Occipital lobe (tissue), 2 donors: Measurements from ENCODE around the gene SEM1. TPM values are rescaled to one million over a fixed set of nuclear protein-coding genes. Genes with fewer than 3 reads are reported as not detected.
"Not testable (repeated sequence)": the region's sequence is repeated elsewhere in the genome, so short reads cannot be mapped to it uniquely, and the experiment has no call there.

ENCODE experiments used
- DNase-seq: peaks from one replicate; lab custom pipeline; 2025; lab: John Stamatoyannopoulos, UW
- total RNA-seq: library from RNA; depleted of rRNA; stranded (reverse); fragments of >200 nt; gene quantifications from one replicate; pipeline ENCODE4 v1.2.3, GENCODE V29; 2014

The SEM1 gene
- 22.0 TPM for total RNA-seq

- peak; percentile 79 for DNase-seq
Observed at GRCh38 chr7:96709381-96710228, at the start of gene SEM1. SEM1 (minus strand) TSS chr7:96709846; CDS start chr7:96709763, 83 bp downstream.

DNA sequence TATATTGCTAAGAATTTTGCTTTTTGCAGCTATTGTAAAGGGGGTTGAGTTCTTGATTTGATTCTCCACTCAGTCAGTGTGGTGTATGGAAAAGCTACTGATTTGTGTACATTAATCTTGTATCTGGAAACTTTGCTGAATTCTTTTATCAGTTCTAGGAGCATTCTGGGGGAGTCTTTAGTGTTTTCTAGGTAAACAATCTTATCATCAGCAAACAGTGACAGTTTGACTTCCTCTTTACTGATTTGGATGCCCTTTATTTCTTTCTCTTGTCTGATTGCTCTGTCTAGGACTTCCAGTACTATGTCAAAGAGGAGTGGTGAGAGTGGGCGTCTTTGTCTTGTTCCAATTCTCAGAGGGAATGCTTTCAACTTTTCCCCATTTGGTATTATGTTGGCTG lies 48.2 kb upstream of the SEM1 start:
- not testable (repeated sequence) for DNase-seq

DNA sequence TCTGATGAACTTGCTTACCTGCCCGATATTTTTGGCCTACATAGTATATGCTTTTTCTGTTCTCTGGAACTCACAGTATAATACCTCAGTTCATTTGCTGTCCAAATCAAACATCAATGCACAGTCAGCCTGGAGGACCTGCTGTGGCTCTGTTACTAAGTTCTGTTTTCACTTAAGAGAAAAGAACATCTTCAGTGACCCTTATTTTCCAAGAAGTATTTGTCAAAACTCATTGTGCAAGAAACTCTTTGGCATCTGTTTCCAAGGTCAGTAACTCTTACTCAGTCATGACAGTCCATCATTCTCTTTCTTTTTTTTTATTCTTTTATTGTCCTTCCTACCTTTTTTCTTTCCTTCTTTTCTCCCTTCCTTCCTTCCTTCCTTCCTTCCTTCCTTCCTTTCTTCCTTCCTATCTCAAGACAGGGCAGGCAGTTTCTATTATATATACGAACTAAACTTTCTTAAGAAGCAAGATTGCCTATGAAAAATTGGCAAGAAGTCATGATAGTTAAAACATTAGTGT lies 37.8 kb upstream of the SEM1 start:
- no peak for DNase-seq

DNA sequence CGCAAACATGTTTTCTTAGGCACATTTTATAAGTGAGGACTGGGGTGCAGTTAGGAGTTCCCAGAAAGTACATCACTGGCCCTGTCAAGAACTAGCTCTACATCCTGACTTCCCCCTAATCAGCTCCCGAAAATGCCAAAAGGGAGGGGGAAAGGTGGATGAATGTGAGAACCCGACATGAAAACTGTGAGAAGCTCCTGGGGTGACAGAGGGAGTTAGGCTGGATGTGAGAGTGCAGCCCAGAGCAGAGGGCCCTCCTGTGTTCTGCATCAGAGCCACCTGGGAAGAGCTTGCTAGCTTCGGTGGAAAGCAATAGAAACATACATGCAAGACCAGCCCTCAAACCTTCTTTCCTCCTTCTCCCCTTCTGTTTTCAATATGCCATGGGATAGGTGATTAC lies 30.5 kb upstream of the SEM1 start:
- no peak for DNase-seq

GRCh38 chr7:96739609-96740008 lies 30.0 kb upstream of the SEM1 start:
- DNase-seq: no peak

DNA sequence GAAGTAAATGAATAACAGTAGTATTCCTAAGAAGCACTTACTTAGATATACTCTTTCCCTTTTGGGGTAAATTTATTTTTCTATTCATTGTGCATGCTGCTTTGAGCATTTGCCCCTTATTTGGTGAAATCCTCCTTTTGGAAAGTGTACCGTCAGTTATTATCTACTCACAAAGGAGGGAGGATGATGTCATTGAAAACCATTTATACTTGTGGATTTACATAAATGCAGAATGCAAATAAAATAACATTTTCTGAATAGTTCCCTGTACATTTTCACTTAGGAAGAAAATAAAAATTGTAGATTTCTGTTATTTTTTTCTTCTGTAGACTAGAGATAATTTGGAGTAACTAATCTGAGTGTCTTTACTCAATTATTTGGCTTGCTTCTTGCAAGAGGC lies 29.5 kb upstream of the SEM1 start:
- no peak for DNase-seq

GRCh38 chr7:96738705-96739104 lies 29.1 kb upstream of the SEM1 start:
- DNase-seq: no peak

DNA sequence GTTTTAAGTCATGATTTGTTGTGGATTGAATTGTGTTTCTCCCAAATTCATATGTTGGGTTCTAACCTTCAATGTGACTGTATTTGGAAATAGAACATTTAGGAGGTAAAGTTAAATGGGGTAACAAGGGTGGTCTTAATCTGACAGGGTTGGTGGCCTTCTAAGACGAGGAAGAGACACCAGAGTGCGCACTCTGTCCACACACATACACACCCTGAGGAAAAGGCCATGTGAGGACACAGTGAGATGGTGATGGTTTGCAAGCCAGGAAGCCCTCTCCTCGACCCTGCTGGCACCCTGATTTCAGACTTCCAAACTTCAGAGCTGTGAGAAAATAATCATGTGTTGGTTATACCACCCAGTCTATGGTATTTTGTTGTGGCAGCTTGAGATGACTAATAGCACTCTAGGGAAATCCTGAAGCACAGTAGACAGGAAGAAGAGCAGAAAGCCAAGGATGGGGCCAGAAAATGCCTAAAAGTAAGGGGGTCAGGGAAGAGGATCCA lies 28.0 kb upstream of the SEM1 start:
- no peak for DNase-seq

GRCh38 chr7:96734343-96734742 lies 24.7 kb upstream of the SEM1 start:
- no peak for DNase-seq

DNA sequence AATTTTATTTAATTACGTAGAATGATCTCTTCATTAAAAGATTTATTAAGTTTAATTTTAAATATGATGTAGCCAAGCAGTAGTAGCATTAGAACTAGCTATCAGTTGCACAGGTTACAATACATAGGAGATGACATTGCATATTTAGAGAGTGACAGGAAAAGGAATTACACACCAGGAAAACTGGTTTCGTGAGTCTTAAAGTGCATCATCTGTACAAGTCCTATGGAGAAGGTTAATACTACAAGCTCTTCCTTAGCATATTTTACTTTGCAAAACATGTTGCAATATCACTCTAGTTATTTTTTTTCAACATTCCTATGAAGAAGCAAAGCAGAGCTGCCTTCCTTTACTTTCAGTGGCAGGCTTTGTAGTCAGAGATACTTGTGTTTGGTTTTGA lies 20.2 kb upstream of the SEM1 start:
- DNase-seq: no peak

- DNase-seq: no peak
Observed at GRCh38 chr7:96728139-96728538, 18.5 kb upstream of the SEM1 start.

DNA sequence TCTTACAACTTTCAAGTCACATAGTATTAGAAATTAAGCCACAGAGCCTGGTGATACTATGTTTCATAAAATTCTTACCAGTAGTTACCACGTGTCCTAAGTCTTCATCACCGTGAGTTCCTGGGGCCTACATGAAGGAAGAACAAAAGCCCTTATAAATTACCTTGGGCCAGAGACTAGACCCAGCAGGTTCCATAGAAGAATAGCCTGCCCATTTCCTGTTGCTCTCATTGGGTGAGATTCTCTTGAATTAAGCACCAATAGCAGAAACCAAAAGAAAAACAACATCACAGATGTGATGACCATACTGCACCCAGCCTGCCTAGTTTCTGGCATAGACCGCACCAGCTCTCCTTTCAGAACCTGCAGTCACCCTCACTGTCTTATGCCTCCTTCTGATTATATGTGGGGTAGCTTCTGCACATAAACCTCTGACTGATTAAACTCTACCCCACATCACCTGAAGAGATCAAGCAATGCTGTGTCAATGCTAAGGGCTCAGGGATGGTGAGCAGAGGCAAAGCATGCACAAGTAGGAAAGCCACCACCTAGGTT lies 18.0 kb upstream of the SEM1 start:
- DNase-seq: no peak

DNA sequence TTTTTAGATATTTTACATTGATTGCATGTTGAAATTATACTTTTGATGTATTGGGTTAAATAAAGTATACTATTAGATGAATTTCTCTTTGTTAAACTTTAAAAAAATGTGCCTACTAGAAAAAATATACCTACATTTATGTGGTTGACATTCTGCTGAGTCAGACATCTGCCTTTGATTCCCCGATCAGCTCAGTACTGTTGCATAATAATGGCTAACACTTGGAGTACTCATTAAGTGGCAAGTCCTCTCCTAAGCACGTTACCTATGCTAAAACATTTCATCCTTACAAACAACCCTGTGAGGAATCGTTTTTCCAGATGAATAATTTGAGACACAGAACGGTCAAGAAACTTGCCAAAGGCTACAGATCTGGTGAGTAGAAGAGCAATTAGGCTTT lies 14.0 kb upstream of the SEM1 start:
- no peak for DNase-seq

DNA sequence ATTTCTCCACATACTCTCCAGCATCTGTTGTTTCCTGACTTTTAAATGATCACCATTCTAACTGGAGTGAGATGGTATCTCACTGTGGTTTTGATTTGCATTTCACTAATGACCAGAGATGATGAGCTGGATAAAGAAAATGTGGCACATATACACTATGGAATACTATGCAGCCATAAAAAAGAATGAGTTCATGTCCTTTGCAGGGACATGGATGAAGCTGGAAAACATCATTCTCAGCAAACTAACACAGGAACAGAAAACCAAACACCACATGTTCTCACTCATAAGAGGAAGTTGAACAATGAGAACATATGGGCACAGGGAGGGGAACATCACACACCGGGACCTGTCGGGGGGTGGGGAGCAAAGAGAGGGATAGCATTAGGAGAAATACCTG lies 13.3 kb upstream of the SEM1 start:
- DNase-seq: not testable (repeated sequence)

GRCh38 chr7:96720843-96721242 lies 11.2 kb upstream of the SEM1 start:
- no peak for DNase-seq

- no peak for DNase-seq
Observed at GRCh38 chr7:96719164-96719563, 9.5 kb upstream of the SEM1 start.

GRCh38 chr7:96718107-96719003 lies 8.7 kb upstream of the SEM1 start:
- no peak for DNase-seq

GRCh38 chr7:96713037-96713436 lies 3.4 kb upstream of the SEM1 start:
- no peak for DNase-seq

GRCh38 chr7:96710544-96710943 lies 898 bp upstream of the SEM1 start:
- DNase-seq: no peak

DNA sequence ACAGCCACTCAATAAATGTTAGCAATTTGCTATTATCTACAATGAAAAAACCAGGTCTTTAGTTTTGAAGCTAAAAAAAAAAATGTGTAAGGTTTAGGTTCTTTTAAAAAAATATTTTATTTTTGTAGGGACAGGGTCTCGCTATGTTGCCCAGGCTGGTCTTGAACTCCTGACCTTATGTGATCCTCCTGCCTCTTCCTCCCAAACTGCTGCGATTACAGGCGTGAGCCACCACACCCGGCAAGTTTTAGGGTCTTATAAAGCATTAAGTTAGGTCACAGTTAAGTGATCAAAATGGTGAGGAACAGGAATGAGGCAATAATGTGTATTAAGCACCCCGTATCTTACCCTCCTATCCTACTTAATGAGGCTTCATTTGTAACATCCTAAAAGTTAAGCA lies 774 bp downstream of the SEM1 start:
- DNase-seq: no peak

DNA sequence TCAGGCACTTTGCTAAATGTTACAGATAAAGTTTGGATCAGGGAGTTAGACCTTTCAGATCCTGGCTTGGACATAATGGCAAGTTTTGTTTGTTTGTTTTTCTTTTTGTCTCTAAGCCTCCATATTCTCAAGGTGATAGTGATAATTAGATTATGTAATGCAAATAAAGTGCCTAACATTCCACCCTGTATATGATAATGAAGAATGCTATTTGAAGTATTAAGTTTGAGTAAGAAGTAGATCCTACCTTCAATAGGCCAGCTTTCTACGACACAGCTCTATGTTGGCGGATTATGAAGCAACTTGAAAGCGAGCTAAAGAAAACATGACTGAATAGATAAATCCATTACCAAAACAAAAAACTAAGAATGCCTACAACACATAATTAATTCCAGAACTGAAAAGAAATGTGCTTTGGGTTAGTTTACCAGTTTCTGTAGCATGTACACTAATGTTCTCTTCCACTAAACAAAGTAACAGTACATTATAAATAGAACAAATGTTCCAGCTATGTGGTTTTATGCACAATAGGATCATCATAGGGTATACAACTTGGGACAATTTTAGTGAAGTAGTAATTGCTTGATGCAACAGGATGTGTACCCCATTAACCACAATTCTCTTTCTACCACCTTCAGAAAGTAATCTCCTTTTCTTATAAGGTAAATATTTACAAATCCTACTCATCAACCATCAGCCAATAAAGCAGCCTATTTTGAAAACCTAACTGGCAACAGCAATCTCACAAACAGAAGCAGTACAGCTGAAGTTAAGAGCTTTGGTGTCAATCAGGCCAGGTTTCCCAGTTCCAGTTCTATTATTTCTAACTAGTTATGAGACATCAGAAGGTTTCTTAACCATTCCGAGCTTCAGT lies 1.5 kb downstream of the SEM1 start:
- no peak for DNase-seq
